GM23248 (cell line): ENCODE data around the gene CTDSP1. TPM values are rescaled to one million over a fixed set of nuclear protein-coding genes. Genes with fewer than 3 reads are reported as not detected.
A peak's percentile ranks its signal among the peaks of the same experiment; 100 is the strongest.

Source experiments
- DNase-seq: peaks from one replicate; pipeline ENCODE4 v3.0.0-alpha.2; 2015
- H2AFZ ChIP-seq: fragments of 200-600 bp; sonication (generic); 2 replicates; pipeline ENCODE4 v1.6.1; 2016; ENCODE audit warnings: antibody characterized with exemption
- H3F3A ChIP-seq: fragments of 200-600 bp; sonication (generic); 2 replicates; pipeline ENCODE4 v1.6.1; 2016; ENCODE audit warnings: mild to moderate bottlenecking, antibody characterized with exemption, mixed run types; ENCODE audit not compliant: insufficient read depth
- H3K27ac ChIP-seq: fragments of 200-600 bp; sonication (generic); 2 replicates; pipeline ENCODE4 v1.5.1; 2016; ENCODE audit warnings: mild to moderate bottlenecking
- H3K27me3 ChIP-seq: fragments of 200-600 bp; sonication (generic); replicated peaks from 2 replicates; pipeline ENCODE4 v1.6.1; 2016; ENCODE audit warnings: mild to moderate bottlenecking; ENCODE audit not compliant: insufficient read depth
- H3K36me3 ChIP-seq: fragments of 200-600 bp; sonication (generic); 2 replicates; pipeline ENCODE4 v1.6.1; 2016; ENCODE audit warnings: low read depth, mild to moderate bottlenecking
- H3K4me1 ChIP-seq: fragments of 200-600 bp; sonication (generic); 2 replicates; pipeline ENCODE4 v1.6.1; 2016; ENCODE audit warnings: mild to moderate bottlenecking; ENCODE audit not compliant: insufficient read depth
- H3K4me2 ChIP-seq: fragments of 200-600 bp; sonication (generic); one replicate; pipeline ENCODE4 v1.6.1; 2016; ENCODE audit warnings: mild to moderate bottlenecking; ENCODE audit not compliant: unreplicated experiment
- H3K4me3 ChIP-seq: fragments of 200-600 bp; sonication (generic); 2 replicates; pipeline ENCODE4 v1.5.1; 2016; ENCODE audit warnings: mild to moderate bottlenecking
- H3K79me2 ChIP-seq: fragments of 200-600 bp; sonication (generic); 2 replicates; pipeline ENCODE4 v1.6.1; 2016; ENCODE audit warnings: mild to moderate bottlenecking; ENCODE audit not compliant: insufficient read depth
- H3K9ac ChIP-seq: fragments of 200-600 bp; sonication (generic); 2 replicates; pipeline ENCODE4 v1.6.1; 2016; ENCODE audit warnings: mild to moderate bottlenecking
- H3K9me2 ChIP-seq: fragments of 200-600 bp; sonication (generic); 2 replicates; pipeline ENCODE4 v1.6.1; 2016; ENCODE audit warnings: mixed run types, mild to moderate bottlenecking, moderate library complexity; ENCODE audit not compliant: insufficient read depth
- H3K9me3 ChIP-seq: fragments of 200-600 bp; sonication (generic); one replicate; pipeline ENCODE4 v1.6.1; 2017; ENCODE audit warnings: low read depth
- H4K20me1 ChIP-seq: fragments of 200-600 bp; sonication (generic); 2 replicates; pipeline ENCODE4 v1.6.0; 2016; ENCODE audit not compliant: insufficient read depth
- EZH2 ChIP-seq: fragments of 200-600 bp; sonication (generic); IDR thresholded peaks from 2 replicates; pipeline ENCODE4 v1.6.1; 2018; ENCODE audit warnings: antibody characterized with exemption, mild to moderate bottlenecking; ENCODE audit not compliant: insufficient read depth, poor library complexity, severe bottlenecking
- EZH2phosphoT487 ChIP-seq: fragments of 200-600 bp; sonication (generic); IDR thresholded peaks from 2 replicates; pipeline ENCODE4 v1.6.1; 2018; ENCODE audit warnings: antibody characterized with exemption, moderate library complexity, mild to moderate bottlenecking, low read depth; ENCODE audit not compliant: insufficient read depth
- WGBS, 2 experiments: methylation state at CpG; one replicate each; pipeline ENCODE4 v1.1.6; 2015 to 2017; ENCODE audit warnings: low lambda C conversion rate in 2 of 2, low coverage in 1 of 2; ENCODE audit errors: missing lambda C conversion rate in 2 of 2; 5-methylcytosine and 5-hydroxymethylcytosine counted together
- in situ Hi-C: fragments of 300-500 bp; cut with MboI; formaldehyde crosslinking; loops from 2 replicates; pipeline ENCODE4 v1.15.0; 2020
- polyA plus RNA-seq: library from polyadenylated mRNA; unstranded; fragments of >200 nt; fragmentation: Nextera tagmentation; extraction: Ambion mirVana; gene quantifications from 2 replicates; pipeline ENCODE4 v1.2.1, GENCODE V29; 2016
- total RNA-seq: library from RNA; depleted of rRNA; stranded (reverse); fragments of >200 nt; shearing (Covaris generic); gene quantifications from 2 replicates; pipeline ENCODE4 v1.2.3, GENCODE V29; 2014

CTDSP1 gene
- total and polyA plus RNA-seq, 2 experiments from 2014 or later, result 28.5 to 119 TPM

GRCh38 chr2:218406209-218406948, 6.7 kb downstream of the CTDSP1 start:
- TF ChIP-seq EZH2, result no peak
- no peak for TF ChIP-seq EZH2phosphoT487
- Histone ChIP-seq H3K9ac (peak overlapping the region; percentile 74), H3K9me3 (no peaks in the 10 kb centered on the region), H3K4me3 (peak overlapping the region; percentile 67), H2AFZ (peak overlapping the region; percentile 36; the same call in 1 of the 2 replicates), H3K4me2 (peak overlapping the region; percentile 72), H3K9me2 (no peaks in the 10 kb centered on the region), H3K27ac (peak overlapping the region; percentile 76), H3F3A (peaks cover 16% of the 10 kb centered on the region), H3K4me1 (peaks cover 20% of the 10 kb centered on the region), H3K36me3 (0 out of 2 replicates have a peak, but pooled peaks cover 3% of the 10 kb centered on the region), H4K20me1 (no peaks in the 10 kb centered on the region), H3K79me2 (peaks cover 27% of the 10 kb centered on the region), H3K27me3 (no peaks in the 10 kb centered on the region)
- DNase-seq, result peak; percentile 99
- 1 to 3% methylated on average over 26 to 37 of the region's 56 CpGs for WGBS, 2 experiments
- in situ Hi-C loops, result no loop called here

- Histone ChIP-seq H3K79me2 (peaks cover 19% of the 10 kb centered on the region), H3K36me3 (0 out of 2 replicates have a peak, but pooled peaks cover 3% of the 10 kb centered on the region), H3F3A (peaks cover 16% of the 10 kb centered on the region), H3K27ac (peak overlapping the region; percentile 76), H3K4me3 (peak overlapping the region; percentile 67), H3K4me1 (peaks cover 20% of the 10 kb centered on the region), H3K9ac (peak overlapping the region; percentile 74), H3K4me2 (peak overlapping the region; percentile 72), H4K20me1 (no peaks in the 10 kb centered on the region), H3K27me3 (no peaks in the 10 kb centered on the region), H3K9me3 (no peaks in the 10 kb centered on the region), H3K9me2 (no peaks in the 10 kb centered on the region), H2AFZ (peak overlapping the region; percentile 36)
- in situ Hi-C loops, result no loop called here
- DNase-seq, result peak; percentile 67
- WGBS, 2 experiments, result 4 to 5% methylated on average over 13 of the region's 13 CpGs
- TF ChIP-seq EZH2, result no peak
- TF ChIP-seq EZH2phosphoT487, result no peak
These were observed 7.4 kb downstream of the CTDSP1 start for GRCh38 chr2:218406949-218407618.

- TF ChIP-seq EZH2, result no peak
- no peak for TF ChIP-seq EZH2phosphoT487
- Histone ChIP-seq H3K4me3 (no peak overlapping the region), H3K9me3 (no peaks in the 10 kb centered on the region), H3K9me2 (no peaks in the 10 kb centered on the region), H3K36me3 (0 out of 2 replicates have a peak, but pooled peaks cover 3% of the 10 kb centered on the region), H3K4me2 (peak overlapping the region; percentile 72), H3K79me2 (peaks cover 13% of the 10 kb centered on the region), H4K20me1 (no peaks in the 10 kb centered on the region), H3K9ac (no peak overlapping the region), H3K27me3 (no peaks in the 10 kb centered on the region), H3F3A (peaks cover 16% of the 10 kb centered on the region), H2AFZ (no peak overlapping the region), H3K4me1 (peaks cover 20% of the 10 kb centered on the region), H3K27ac (no peak overlapping the region)
- DNase-seq, result no peak
- in situ Hi-C loops, result no loop called here
- 70 to 74% methylated on average over 8 of the region's 8 CpGs for WGBS, 2 experiments
These were observed 8.0 kb downstream of the CTDSP1 start for GRCh38 chr2:218407717-218408116.

GRCh38 chr2:218418321-218418716, 18.7 kb downstream of the CTDSP1 start:
- DNase-seq, result no peak
- no peak overlapping the region for H3K4me2 ChIP-seq
- H3F3A ChIP-seq, result no peaks in the 10 kb centered on the region
- no peaks in the 10 kb centered on the region for H3K36me3 ChIP-seq
- no peaks in the 10 kb centered on the region for H4K20me1 ChIP-seq
- H3K9ac ChIP-seq, result no peak overlapping the region
- H3K79me2 ChIP-seq, result no peaks in the 10 kb centered on the region
- no peaks in the 10 kb centered on the region for H3K9me2 ChIP-seq
- no peak overlapping the region for H3K4me3 ChIP-seq
- 82 to 90% methylated on average over 5 of the region's 5 CpGs for WGBS, 2 experiments
- no peak overlapping the region for H2AFZ ChIP-seq
- no peaks in the 10 kb centered on the region for H3K9me3 ChIP-seq
- no peak overlapping the region for H3K27ac ChIP-seq
- TF ChIP-seq EZH2phosphoT487 (no peak), EZH2 (no peak)
- H3K27me3 ChIP-seq, result no peaks in the 10 kb centered on the region
- no peaks in the 10 kb centered on the region for H3K4me1 ChIP-seq
- in situ Hi-C loops, result no loop called here
